MCF 10A (cell line): ENCODE results near the gene KDM6A. TPM values are rescaled to one million over a fixed set of nuclear protein-coding genes. Genes with fewer than 3 reads are reported as not detected.
"Not testable (repeated sequence)": the region's sequence is repeated elsewhere in the genome, so short reads cannot be mapped to it uniquely, and the experiment has no call there.

Source experiments
- BruUV-seq: library from RNA; stranded (reverse); fragments of 400-500 nt; replicated peaks from 2 replicates; lab custom pipeline; 2021; lab: Mats Ljungman, UMichigan
- CTCF ChIA-PET: fragments of 300-600 bp; sonication (Branson Sonifier 250); formaldehyde crosslinking; extraction: SDS; loops from one replicate; lab custom pipeline; 2021; ENCODE audit warnings: antibody characterized with exemption, inconsistent platforms; lab: Yijun Ruan, JAX
- POLR2A ChIA-PET: fragments of 300-600, 350-650 bp; sonication (Branson Sonifier 250); formaldehyde crosslinking; extraction: SDS; loops from one replicate; lab custom pipeline; 2020; ENCODE audit warnings: antibody characterized with exemption, inconsistent platforms; lab: Yijun Ruan, JAX
- DNase-seq: peaks from one replicate; pipeline ENCODE4 v3.0.0-alpha.2; 2018; ENCODE audit not compliant: unreplicated experiment
- H3K27ac Mint-ChIP-seq: one replicate; pipeline ENCODE4 v1.8.0; 2022; ENCODE audit warnings: mild to moderate bottlenecking, low read depth, mixed read lengths; ENCODE audit not compliant: unreplicated experiment
- H3K27me3 Mint-ChIP-seq: one replicate; pipeline ENCODE4 v1.8.0; 2022; ENCODE audit warnings: mixed read lengths; ENCODE audit not compliant: insufficient read depth, unreplicated experiment
- H3K36me3 Mint-ChIP-seq: one replicate; pipeline ENCODE4 v1.8.0; 2022; ENCODE audit warnings: mild to moderate bottlenecking, moderate library complexity, mixed read lengths; ENCODE audit not compliant: insufficient read depth, unreplicated experiment
- H3K4me1 Mint-ChIP-seq: one replicate; pipeline ENCODE4 v1.8.0; 2022; ENCODE audit warnings: mixed read lengths; ENCODE audit not compliant: insufficient read depth, unreplicated experiment
- H3K4me3 Mint-ChIP-seq: one replicate; pipeline ENCODE4 v1.8.0; 2022; ENCODE audit warnings: mild to moderate bottlenecking, moderate library complexity, mixed read lengths; ENCODE audit not compliant: unreplicated experiment
- H3K9me3 Mint-ChIP-seq: one replicate; pipeline ENCODE4 v1.8.0; 2022; ENCODE audit warnings: mixed read lengths; ENCODE audit not compliant: unreplicated experiment
- CTCF ChIP-seq: fragments of 200-600 bp; IDR thresholded peaks from one replicate; pipeline ENCODE4 v1.8.0; 2022; ENCODE audit warnings: antibody characterized with exemption, mild to moderate bottlenecking; ENCODE audit not compliant: unreplicated experiment
- intact Hi-C: fragments of 100-400 bp; cut with micrococcal nuclease; formaldehyde crosslinking; loops from 2 replicates; pipeline ENCODE4 v1.14.1; 2022
- total RNA-seq: library from RNA; stranded (reverse); gene quantifications from 2 replicates; pipeline ENCODE4 v1.2.3, GENCODE V29; 2022

The KDM6A gene
- total RNA-seq, 1 experiment from 2014 or later, result 31.8 TPM

GRCh38 chrX:45036161-45036560, 163.2 kb downstream of the KDM6A start:
- no peaks in the 10 kb centered on the region for H3K27me3 Mint-ChIP-seq
- no peaks in the 10 kb centered on the region for H3K4me1 Mint-ChIP-seq
- no peak overlapping the region for H3K4me3 Mint-ChIP-seq
- ChIA-PET POLR2A (no interaction called here), CTCF (no interaction called here)
- peaks cover 14% of the 10 kb centered on the region for H3K36me3 Mint-ChIP-seq
- BruUV-seq, result no TSS peak
- DNase-seq, result no peak
- H3K27ac Mint-ChIP-seq, result no peak overlapping the region
- TF ChIP-seq CTCF, result no peak
- no peaks in the 10 kb centered on the region for H3K9me3 Mint-ChIP-seq
- intact Hi-C loops, result no loop called here

DNA sequence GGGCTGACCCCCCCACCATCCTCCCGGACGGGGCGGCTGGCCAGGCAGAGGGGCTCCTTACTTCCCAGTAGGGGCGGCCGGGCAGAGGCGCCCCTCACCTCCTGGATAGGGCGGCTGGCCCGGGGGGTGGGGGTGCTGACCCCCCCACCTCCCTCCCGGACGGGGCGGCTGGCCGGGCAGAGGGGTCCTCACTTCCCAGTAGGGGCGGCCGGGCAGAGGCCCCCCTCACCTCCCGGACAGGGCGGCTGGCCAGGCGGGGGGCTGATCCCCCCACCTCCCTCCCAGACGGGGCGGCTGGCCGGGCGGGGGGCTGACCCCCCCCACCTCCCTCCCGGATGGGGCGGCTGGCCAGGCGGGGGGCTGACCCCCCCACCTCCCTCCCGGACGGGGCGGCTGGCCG, 167.1 kb downstream of the KDM6A start:
- H3K27me3 Mint-ChIP-seq, DNase-seq, H3K4me1 Mint-ChIP-seq, H3K4me3 Mint-ChIP-seq, H3K9me3 Mint-ChIP-seq, CTCF ChIA-PET, POLR2A ChIA-PET, H3K27ac Mint-ChIP-seq, BruUV-seq, intact Hi-C loops: not testable (repeated sequence)
- H3K36me3 Mint-ChIP-seq, result peaks cover 14% of the 10 kb centered on the region

GRCh38 chrX:45046417-45046816, 173.4 kb downstream of the KDM6A start:
- no peak for TF ChIP-seq CTCF
- Mint-ChIP-seq H3K27ac (no peak overlapping the region), H3K4me1 (peaks cover 4% of the 10 kb centered on the region), H3K36me3 (peaks cover 31% of the 10 kb centered on the region), H3K9me3 (no peaks in the 10 kb centered on the region), H3K4me3 (no peak overlapping the region), H3K27me3 (no peaks in the 10 kb centered on the region)
- ChIA-PET CTCF (no interaction called here), POLR2A (interaction anchor here (1.8 kb wide), 1 partner anchor 11 kb away, joined by 5 read pairs; no protein-coding TSS in a partner anchor)
- BruUV-seq, result no TSS peak
- intact Hi-C loops, result no loop called here
- DNase-seq, result no peak

- H3K4me1 Mint-ChIP-seq, result peaks cover 4% of the 10 kb centered on the region
- H3K27ac Mint-ChIP-seq, result no peak overlapping the region
- no peak overlapping the region for H3K4me3 Mint-ChIP-seq
- peaks cover 31% of the 10 kb centered on the region for H3K36me3 Mint-ChIP-seq
- H3K9me3 Mint-ChIP-seq, result no peaks in the 10 kb centered on the region
- no peak for DNase-seq
- ChIA-PET POLR2A (no interaction called here), CTCF (no interaction called here)
- TF ChIP-seq CTCF, result no peak
- intact Hi-C loops, result no loop called here
- no peaks in the 10 kb centered on the region for H3K27me3 Mint-ChIP-seq
- BruUV-seq, result no TSS peak
These were observed 177.6 kb downstream of the KDM6A start for GRCh38 chrX:45050558-45050957.
